ENCODE data around the gene ABCA3. TPM values are rescaled to one million over a fixed set of nuclear protein-coding genes. Genes with fewer than 3 reads are reported as not detected.
"Not testable (repeated sequence)": the region's sequence is repeated elsewhere in the genome, so short reads cannot be mapped to it uniquely, and the experiment has no call there.

ABCA3 gene
- total RNA-seq, result 10.4 TPM

GRCh38 chr16:2340564-2341455 is at the start of gene ABCA3:
ABCA3 (minus strand) TSS chr16:2340728; CDS start chr16:2326466, 14,262 bp downstream.
- peak; percentile 92 for DNase-seq (ENCODE audit: low spot score)

- no peak for DNase-seq (ENCODE audit: low spot score)
These were observed 48.4 kb upstream of the ABCA3 start for GRCh38 chr16:2388875-2389433.

GRCh38 chr16:2388139-2388874 is 47.8 kb upstream of the ABCA3 start:
- DNase-seq (ENCODE audit: low spot score), result no peak

GRCh38 chr16:2386990-2387389 is 46.5 kb upstream of the ABCA3 start:
- DNase-seq (ENCODE audit: low spot score), result no peak

GRCh38 chr16:2385982-2386381 is 45.5 kb upstream of the ABCA3 start:
- DNase-seq (ENCODE audit: low spot score), result not testable (repeated sequence)

GRCh38 chr16:2385190-2385836 is 44.8 kb upstream of the ABCA3 start:
- DNase-seq (ENCODE audit: low spot score), result no peak

- DNase-seq (ENCODE audit: low spot score), result no peak
These were observed 43.9 kb upstream of the ABCA3 start for GRCh38 chr16:2384426-2384825.

GRCh38 chr16:2383501-2383900 is 43.0 kb upstream of the ABCA3 start:
- no peak for DNase-seq (ENCODE audit: low spot score)

GRCh38 chr16:2374644-2375043 is 34.1 kb upstream of the ABCA3 start:
- no peak for DNase-seq (ENCODE audit: low spot score)

GRCh38 chr16:2373176-2373575 is 32.6 kb upstream of the ABCA3 start:
- DNase-seq (ENCODE audit: low spot score), result no peak

GRCh38 chr16:2372684-2373083 is 32.2 kb upstream of the ABCA3 start:
- DNase-seq (ENCODE audit: low spot score), result no peak

- no peak for DNase-seq (ENCODE audit: low spot score)
These were observed 30.9 kb upstream of the ABCA3 start for GRCh38 chr16:2371421-2371820.

GRCh38 chr16:2370721-2371120 is 30.2 kb upstream of the ABCA3 start:
- no peak for DNase-seq (ENCODE audit: low spot score)

GRCh38 chr16:2366660-2367309 is 26.3 kb upstream of the ABCA3 start:
- DNase-seq (ENCODE audit: low spot score), result no peak

- DNase-seq (ENCODE audit: low spot score), result no peak
These were observed 25.1 kb upstream of the ABCA3 start for GRCh38 chr16:2365397-2366294.

GRCh38 chr16:2364638-2365210 is 24.2 kb upstream of the ABCA3 start:
- DNase-seq (ENCODE audit: low spot score), result no peak

- DNase-seq (ENCODE audit: low spot score), result no peak
These were observed 21.7 kb upstream of the ABCA3 start for GRCh38 chr16:2362218-2362617.

GRCh38 chr16:2361129-2361528 is 20.6 kb upstream of the ABCA3 start:
- DNase-seq (ENCODE audit: low spot score), result no peak

GRCh38 chr16:2359919-2360318 is 19.4 kb upstream of the ABCA3 start:
- no peak for DNase-seq (ENCODE audit: low spot score)

GRCh38 chr16:2358811-2359210 is 18.3 kb upstream of the ABCA3 start:
- DNase-seq (ENCODE audit: low spot score), result no peak
